Hepatocyte (in vitro differentiated cells): Measurements from ENCODE around the gene HECW1. TPM values are rescaled to one million over a fixed set of nuclear protein-coding genes. Genes with fewer than 3 reads are reported as not detected.

Experiments
- DNase-seq: peaks from one replicate; pipeline ENCODE4 v3.0.0-alpha.2; 2016; ENCODE audit warnings: low spot score
- H2AFZ ChIP-seq: fragments of 200-600 bp; sonication (generic); 2 replicates; pipeline ENCODE4 v1.6.0; 2016; ENCODE audit warnings: antibody characterized with exemption, mild to moderate bottlenecking
- H3K27ac ChIP-seq: fragments of 200-600 bp; sonication (generic); 2 replicates; pipeline ENCODE4 v1.5.1; 2016; ENCODE audit warnings: mild to moderate bottlenecking
- H3K27me3 ChIP-seq: fragments of 200-600 bp; sonication (generic); 2 replicates; pipeline ENCODE4 v1.6.1; 2016
- H3K36me3 ChIP-seq: fragments of 200-600 bp; sonication (generic); replicated peaks from 2 replicates; pipeline ENCODE4 v1.5.1; 2016; ENCODE audit warnings: low read depth; ENCODE audit not compliant: insufficient read depth
- H3K4me1 ChIP-seq: fragments of 200-600 bp; sonication (generic); 2 replicates; pipeline ENCODE4 v1.5.1; 2016; ENCODE audit warnings: mild to moderate bottlenecking, moderate library complexity; ENCODE audit not compliant: insufficient read depth
- H3K4me2 ChIP-seq: fragments of 200-600 bp; sonication (generic); 2 replicates; pipeline ENCODE4 v1.6.0; 2016
- H3K4me3 ChIP-seq: fragments of 200-600 bp; sonication (generic); 2 replicates; pipeline ENCODE4 v1.5.1; 2016; ENCODE audit warnings: mild to moderate bottlenecking
- H3K79me2 ChIP-seq: fragments of 200-600 bp; sonication (generic); 2 replicates; pipeline ENCODE4 v1.6.0; 2017; ENCODE audit warnings: mild to moderate bottlenecking
- H3K9me2 ChIP-seq: fragments of 200-600 bp; sonication (generic); replicated peaks from 2 replicates; pipeline ENCODE4 v1.6.0; 2017; ENCODE audit warnings: mild to moderate bottlenecking; ENCODE audit not compliant: insufficient read depth
- H3K9me3 ChIP-seq: fragments of 200-600 bp; sonication (generic); 2 replicates; pipeline ENCODE4 v1.5.1; 2016; ENCODE audit warnings: low read depth, mild to moderate bottlenecking
- H4K20me1 ChIP-seq: fragments of 200-600 bp; sonication (generic); 2 replicates; pipeline ENCODE4 v1.6.0; 2016; ENCODE audit warnings: mild to moderate bottlenecking; ENCODE audit not compliant: insufficient read depth, poor library complexity, severe bottlenecking
- CTCF ChIP-seq: fragments of 200-600 bp; sonication (generic); IDR thresholded peaks from 2 replicates; pipeline ENCODE4 v1.5.1; 2016; ENCODE audit warnings: antibody characterized with exemption, mild to moderate bottlenecking; ENCODE audit not compliant: poor library complexity
- EZH2 ChIP-seq: fragments of 200-600 bp; sonication (generic); IDR thresholded peaks from 2 replicates; pipeline ENCODE4 v1.6.1; 2016; ENCODE audit warnings: antibody characterized with exemption, mild to moderate bottlenecking, borderline replicate concordance
- EZH2phosphoT487 ChIP-seq: fragments of 200-600 bp; sonication (generic); IDR thresholded peaks from one replicate; pipeline ENCODE4 v1.6.1; 2018; ENCODE audit warnings: antibody characterized with exemption, mild to moderate bottlenecking, low read depth, moderate library complexity; ENCODE audit not compliant: unreplicated experiment, severe bottlenecking
- WGBS: methylation state at CpG from one replicate; pipeline ENCODE4 v1.1.6; 2016; ENCODE audit warnings: low lambda C conversion rate; ENCODE audit errors: missing lambda C conversion rate; 5-methylcytosine and 5-hydroxymethylcytosine counted together
- polyA plus RNA-seq: library from polyadenylated mRNA; unstranded; fragments of >200 nt; fragmentation: Nextera tagmentation; extraction: Ambion mirVana; gene quantifications from 2 replicates; pipeline ENCODE4 v1.2.1, GENCODE V29; 2016
- total RNA-seq: library from RNA; depleted of rRNA; stranded (reverse); fragments of >200 nt; gene quantifications from 2 replicates; pipeline ENCODE4 v1.2.3, GENCODE V29; 2014

HECW1 gene
- total and polyA plus RNA-seq, 2 experiments from 2014 or later = 1.5 to 7.6 TPM

- no peaks in the 10 kb centered on the region for H3K79me2 ChIP-seq
- no peaks in the 10 kb centered on the region for H3K27me3 ChIP-seq
- TF ChIP-seq CTCF = no peak
- TF ChIP-seq EZH2phosphoT487 = no peak
- TF ChIP-seq EZH2 = no peak
- H3K27ac ChIP-seq = no peak overlapping the region
- H3K36me3 ChIP-seq = no peaks in the 10 kb centered on the region
- H3K4me3 ChIP-seq = no peak overlapping the region
- H4K20me1 ChIP-seq = no peaks in the 10 kb centered on the region
- peak overlapping the region; percentile 67 for H3K4me2 ChIP-seq
- 34% methylated on average over 8 of the region's 8 CpGs for WGBS
- no peaks in the 10 kb centered on the region for H3K4me1 ChIP-seq
- no peaks in the 10 kb centered on the region for H3K9me2 ChIP-seq
- no peak for DNase-seq
- no peak overlapping the region for H2AFZ ChIP-seq
- no peaks in the 10 kb centered on the region for H3K9me3 ChIP-seq
Observed at GRCh38 chr7:43438897-43439479, 326.5 kb downstream of the HECW1 start.

GRCh38 chr7:43439631-43440401 lies 327.4 kb downstream of the HECW1 start:
- WGBS = 59% methylated on average over 15 of the region's 15 CpGs
- H3K27me3 ChIP-seq = no peaks in the 10 kb centered on the region

DNA sequence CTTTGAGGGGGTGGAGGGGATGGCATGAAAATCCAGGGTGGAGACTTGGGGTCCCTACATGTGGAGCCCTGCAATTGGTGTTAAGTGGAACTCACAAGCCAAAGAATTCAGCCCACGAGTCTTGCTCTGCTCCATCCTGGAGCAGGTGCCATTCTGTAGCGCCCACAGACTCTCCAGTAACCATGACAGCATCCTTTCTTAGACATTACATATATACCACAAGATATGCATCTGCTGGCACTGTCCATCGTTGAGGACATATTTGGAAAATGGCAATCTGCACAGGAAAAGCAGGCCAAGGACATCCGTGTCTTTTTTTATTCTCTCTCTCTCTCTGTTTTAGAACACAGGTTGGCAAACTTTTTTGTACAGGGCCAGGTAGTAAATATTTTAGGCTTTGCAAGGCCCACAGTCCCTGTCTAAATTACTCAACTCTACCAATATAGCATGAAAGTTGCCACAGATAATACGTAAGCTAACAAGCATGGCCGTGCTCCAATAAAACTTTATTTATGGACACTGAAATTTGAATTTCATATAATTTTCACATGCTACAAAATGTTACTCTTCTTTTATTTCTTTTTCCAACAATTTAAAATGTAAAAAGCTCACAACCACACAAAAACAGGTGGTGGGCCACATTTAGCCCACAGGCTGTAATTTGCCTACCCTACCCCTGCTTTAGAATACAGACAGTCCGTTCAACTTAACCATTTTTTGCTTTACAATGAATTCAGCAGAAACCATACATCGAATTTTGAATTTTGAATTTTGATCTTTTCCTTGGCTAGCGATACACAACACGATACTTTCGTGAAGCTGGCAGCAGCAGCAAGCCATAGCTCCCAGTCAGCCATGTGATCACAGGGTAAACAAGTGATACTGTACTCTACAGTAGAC lies 329.0 kb downstream of the HECW1 start:
- no peaks in the 10 kb centered on the region for H3K36me3 ChIP-seq
- H3K79me2 ChIP-seq = no peaks in the 10 kb centered on the region
- H3K27ac ChIP-seq = no peak overlapping the region
- H3K4me2 ChIP-seq = no peak overlapping the region
- H3K9me3 ChIP-seq = no peaks in the 10 kb centered on the region
- no peak overlapping the region for H2AFZ ChIP-seq
- H4K20me1 ChIP-seq = no peaks in the 10 kb centered on the region
- TF ChIP-seq EZH2phosphoT487 = no peak
- no peak for TF ChIP-seq EZH2
- TF ChIP-seq CTCF = no peak
- WGBS = 92% methylated on average over 11 of the region's 11 CpGs
- H3K4me3 ChIP-seq = no peak overlapping the region
- H3K27me3 ChIP-seq = no peaks in the 10 kb centered on the region
- DNase-seq = no peak
- H3K4me1 ChIP-seq = no peaks in the 10 kb centered on the region
- H3K9me2 ChIP-seq = no peaks in the 10 kb centered on the region

More at GRCh38 chr7:43439631-43440401, 327.4 kb downstream of the HECW1 start:
- H3K9me3 ChIP-seq = no peaks in the 10 kb centered on the region
- H3K4me2 ChIP-seq = peak overlapping the region; percentile 67
- H3K4me3 ChIP-seq = no peak overlapping the region
- no peaks in the 10 kb centered on the region for H3K9me2 ChIP-seq
- DNase-seq = peak; percentile 77
- no peaks in the 10 kb centered on the region for H4K20me1 ChIP-seq
- no peak overlapping the region for H3K27ac ChIP-seq
- TF ChIP-seq EZH2phosphoT487 (no peak), CTCF (peak; percentile 63), EZH2 (no peak)
- H3K4me1 ChIP-seq = no peaks in the 10 kb centered on the region
- H2AFZ ChIP-seq = no peak overlapping the region
- H3K79me2 ChIP-seq = no peaks in the 10 kb centered on the region
- H3K36me3 ChIP-seq = no peaks in the 10 kb centered on the region
